B cell (primary cell): ENCODE measurements around the gene DCLK1.

Source experiments
- EZH2 ChIP-seq: IDR thresholded peaks from 2 replicates; pipeline ENCODE4 v1.6.1; 2012; ENCODE audit warnings: borderline replicate concordance, low read depth, mild to moderate bottlenecking, moderate library complexity, low read length; ENCODE audit not compliant: insufficient read depth, poor library complexity, severe bottlenecking
- TF ChIP-seq, protein P1 (sequence below): fragments of 200-600 bp; IDR thresholded peaks from one replicate; pipeline ENCODE4 v1.8.0; 2022; ENCODE audit warnings: antibody characterized with exemption, mild to moderate bottlenecking

DNA sequence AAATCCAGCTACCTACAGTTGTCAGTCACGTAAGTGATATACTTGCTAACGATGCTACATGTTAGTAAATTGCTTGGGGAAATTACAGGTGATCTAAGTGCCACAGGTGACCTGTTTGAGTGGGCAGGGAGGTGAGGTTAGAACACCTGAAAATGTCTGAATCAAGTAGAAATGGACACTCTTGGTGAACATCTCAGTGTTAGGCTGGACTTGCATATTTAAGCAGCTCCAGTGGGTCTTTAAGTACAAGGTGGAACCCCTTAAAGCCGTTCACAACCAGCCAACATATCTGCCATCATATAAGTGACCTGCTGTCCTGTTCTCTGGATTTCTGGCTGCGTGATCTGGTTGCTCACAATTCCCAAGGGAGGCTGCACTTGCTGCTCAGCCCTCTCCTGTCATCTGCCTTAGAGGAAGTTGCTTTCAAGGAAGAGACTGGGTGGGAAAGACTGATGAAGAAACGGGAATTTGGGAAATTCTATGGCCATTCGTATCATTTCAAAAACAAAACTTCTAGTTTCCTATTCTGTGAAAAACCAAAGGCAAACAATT, 244.0 kb downstream of the DCLK1 start:
- TF ChIP-seq, protein P1, sequence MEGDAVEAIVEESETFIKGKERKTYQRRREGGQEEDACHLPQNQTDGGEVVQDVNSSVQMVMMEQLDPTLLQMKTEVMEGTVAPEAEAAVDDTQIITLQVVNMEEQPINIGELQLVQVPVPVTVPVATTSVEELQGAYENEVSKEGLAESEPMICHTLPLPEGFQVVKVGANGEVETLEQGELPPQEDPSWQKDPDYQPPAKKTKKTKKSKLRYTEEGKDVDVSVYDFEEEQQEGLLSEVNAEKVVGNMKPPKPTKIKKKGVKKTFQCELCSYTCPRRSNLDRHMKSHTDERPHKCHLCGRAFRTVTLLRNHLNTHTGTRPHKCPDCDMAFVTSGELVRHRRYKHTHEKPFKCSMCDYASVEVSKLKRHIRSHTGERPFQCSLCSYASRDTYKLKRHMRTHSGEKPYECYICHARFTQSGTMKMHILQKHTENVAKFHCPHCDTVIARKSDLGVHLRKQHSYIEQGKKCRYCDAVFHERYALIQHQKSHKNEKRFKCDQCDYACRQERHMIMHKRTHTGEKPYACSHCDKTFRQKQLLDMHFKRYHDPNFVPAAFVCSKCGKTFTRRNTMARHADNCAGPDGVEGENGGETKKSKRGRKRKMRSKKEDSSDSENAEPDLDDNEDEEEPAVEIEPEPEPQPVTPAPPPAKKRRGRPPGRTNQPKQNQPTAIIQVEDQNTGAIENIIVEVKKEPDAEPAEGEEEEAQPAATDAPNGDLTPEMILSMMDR, result no peak
- TF ChIP-seq EZH2, result no peak
